Heart left ventricle (tissue), 16 donors: ENCODE results near the gene NT5E. TPM values are rescaled to one million over a fixed set of nuclear protein-coding genes. Genes with fewer than 3 reads are reported as not detected.

Experiments used
- ATAC-seq, 4 donors: fragments of 200-7000 bp; cut with Tn5 transposase; one replicate each; pipeline ENCODE4 v1.9.1; 2020 to 2022; ENCODE audit warnings: moderate library complexity in 4 of 4, mild to moderate bottlenecking in 3 of 4, moderate number of reproducible peaks in 1 of 4
- DNase-seq, 5 donors: peaks; one replicate each; pipeline ENCODE4 v3.0.0-alpha.2; 2020
- H3K27ac ChIP-seq, 12 donors: fragments of 200-600 bp; sonication (generic) in 4 of 12; one replicate each; pipeline versions ENCODE4 v1.5.0 to v1.8.0; 2016 to 2022; ENCODE audit warnings: mild to moderate bottlenecking in 2 of 12
- H3K27me3 ChIP-seq, 9 donors: fragments of 200-600 bp; sonication (generic) in 2 of 9; one replicate each; pipeline versions ENCODE4 v1.5.1 to v1.8.0; 2016 to 2022; ENCODE audit warnings: mild to moderate bottlenecking in 3 of 9
- H3K36me3 ChIP-seq, 9 donors: fragments of 200-600 bp; sonication (generic) in 2 of 9; one replicate each; pipeline versions ENCODE4 v1.5.0 to v1.8.0; 2018 to 2022; ENCODE audit warnings: mild to moderate bottlenecking in 2 of 9
- H3K4me1 ChIP-seq, 12 donors: fragments of 200-600 bp; sonication (generic) in 4 of 12; one replicate each; pipeline versions ENCODE4 v1.5.0 to v1.8.0; 2016 to 2022; ENCODE audit warnings: mild to moderate bottlenecking in 3 of 12
- H3K4me3 ChIP-seq, 12 donors: fragments of 200-600 bp; sonication (generic) in 4 of 12; one replicate each; pipeline versions ENCODE4 v1.5.0 to v1.8.0; 2017 to 2022; ENCODE audit warnings: mild to moderate bottlenecking in 9 of 12, moderate library complexity in 4 of 12
- H3K9me3 ChIP-seq, 12 donors: fragments of 200-600 bp; sonication (generic) in 4 of 12; one replicate each; pipeline versions ENCODE4 v1.5.0 to v1.8.0; 2016 to 2022; ENCODE audit warnings: mild to moderate bottlenecking in 1 of 12
- POLR2A ChIP-seq, 2 donors: fragments of 450-650 bp; IDR thresholded peaks; one replicate each; pipeline ENCODE4 v1.6.1; 2017; ENCODE audit warnings: antibody characterized with exemption in 2 of 2, mild to moderate bottlenecking in 2 of 2, moderate library complexity in 2 of 2
- WGBS, 4 donors: extraction: QIAGEN DNeasy Blood & Tissue Kit in 2 of 4; methylation state at CpG; one replicate each; pipeline versions ENCODE4 v1.1.5 to v1.1.7; 2013 to 2018; 5-methylcytosine and 5-hydroxymethylcytosine counted together
- intact Hi-C, 10 donors: fragments of 100-400 bp; cut with DNase I; formaldehyde crosslinking; loops; one replicate each; pipeline versions ENCODE4 v1.11.1 to v1.14.2; 2022
- polyA plus RNA-seq, 2 donors: library from polyadenylated mRNA; stranded (reverse); fragments of 200-250 nt; gene quantifications; one replicate each; pipeline ENCODE4 v1.2.3, GENCODE V29; 2013
- total RNA-seq, 9 donors: library from RNA; depleted of rRNA in 2 of 9; stranded (reverse); fragments of >200 nt in 2 of 9; fragmentation: NEBNext Ultra II Directional in 3 of 9; extraction: Animal tissue kit (Norgen Biotek cat#: 25700) in 3 of 9; gene quantifications; one replicate each; pipeline versions ENCODE4 v1.1.0 to v1.2.4, GENCODE V29; 2016 to 2023
- TF ChIP-seq, protein P1 (sequence below), 12 donors: fragments of 200-600 bp; sonication (generic) in 4 of 12; IDR thresholded peaks; one replicate each; pipeline versions ENCODE4 v1.5.0 to v1.8.0; 2018 to 2022; ENCODE audit warnings: antibody characterized with exemption in 12 of 12, mild to moderate bottlenecking in 5 of 12
- donor health status: ischemic (EF 13 %, LVEDD 7.1; RV severe dilation, severe dysfunction).
- donor health status: healthy with polysubstance abuse.
- donor health status: DM: no; HTN: yes; CAD: no.
- donor health status: DM: no; HTN: no; CAD: no.
- donor health status: ischemic (EF 25% LVEDD 6.9; RV normal size, moderate dysfunction).
- donor health status: ischemic (EF 25% LVEDD 5.7; RV mildly dilated, moderate dysfunction).
- donor health status: healthy.
- donor health status: DM: yes; HTN: yes; CAD: no.
- donor health status: ischemic (EF 35%, LVEDD 5.7; RV mildly dilated, moderate dysfunction).
- donor health status: nonischemic (EF 11% LVEDD 7.7; RV severe dilation, severe dysfunction).
- donor health status: DM: yes; HTN: yes; CAD: no.
- donor health status: PGD.
- donor health status: ischemic (EF 29% LVEDD 5.4; RV normal size, mild dysfunction).
- donor health status: nonischemic (EF 23%, LVEDD 6.1; RV moderate dilation, normal function).

The NT5E gene
- total and polyA plus RNA-seq, 11 donors, result 0.88 to 11.0 (median 3.8) TPM

DNA sequence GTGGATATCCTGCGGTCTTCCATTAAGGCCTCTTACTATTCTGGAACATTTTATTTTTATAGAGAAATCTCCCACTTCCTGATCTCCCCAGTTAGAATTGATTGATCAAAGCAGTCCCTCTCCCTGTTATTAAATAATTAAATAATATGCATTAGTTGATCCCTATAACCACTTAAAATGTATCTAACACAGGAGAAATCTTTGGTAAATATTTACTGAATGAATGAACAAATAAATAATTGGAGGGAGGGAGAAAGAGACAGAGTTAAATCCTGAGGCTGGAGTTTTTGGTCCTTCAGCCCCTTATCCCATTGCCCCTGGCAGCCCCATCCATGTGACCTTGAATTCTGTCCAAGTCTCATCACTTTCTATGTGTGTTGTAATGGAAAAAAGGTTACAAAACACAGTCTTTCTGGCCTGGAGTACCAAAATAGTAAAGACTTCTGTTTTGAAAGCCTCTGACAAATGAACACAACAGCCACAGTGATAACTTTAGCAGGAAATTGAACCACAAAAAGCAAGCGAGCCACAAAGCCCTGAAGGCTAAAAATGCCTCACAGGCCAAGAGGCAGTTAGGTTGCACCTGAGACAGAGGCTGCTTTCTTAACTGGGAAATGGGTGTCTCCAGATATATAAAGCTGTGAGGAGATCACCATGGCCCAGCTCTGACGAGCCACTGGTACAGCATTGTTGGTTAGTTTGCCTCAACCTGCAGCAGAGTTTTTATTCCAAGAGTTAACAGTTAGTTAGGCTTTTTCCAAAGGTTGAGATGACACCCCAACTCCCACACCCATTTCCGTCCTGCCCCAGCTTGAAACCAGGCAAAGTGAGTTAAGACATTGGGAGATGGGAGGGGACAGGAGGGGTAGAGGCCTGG lies 11.3 kb downstream of the NT5E start:
- Histone ChIP-seq H3K4me1 (peaks cover 0 to 61% (median 22%) of the 10 kb centered on the region in 12 donors), H3K9me3 (no peaks in the 10 kb centered on the region), H3K4me3 (no peak overlapping the region), H3K27me3 (no peaks in the 10 kb centered on the region), H3K27ac (peak overlapping the region in 9 of 12 donors; percentile 20 to 73 (median 60)), H3K36me3 (no peaks in the 10 kb centered on the region)
- intact Hi-C loops, result no loop called here
- TF ChIP-seq, protein P1, sequence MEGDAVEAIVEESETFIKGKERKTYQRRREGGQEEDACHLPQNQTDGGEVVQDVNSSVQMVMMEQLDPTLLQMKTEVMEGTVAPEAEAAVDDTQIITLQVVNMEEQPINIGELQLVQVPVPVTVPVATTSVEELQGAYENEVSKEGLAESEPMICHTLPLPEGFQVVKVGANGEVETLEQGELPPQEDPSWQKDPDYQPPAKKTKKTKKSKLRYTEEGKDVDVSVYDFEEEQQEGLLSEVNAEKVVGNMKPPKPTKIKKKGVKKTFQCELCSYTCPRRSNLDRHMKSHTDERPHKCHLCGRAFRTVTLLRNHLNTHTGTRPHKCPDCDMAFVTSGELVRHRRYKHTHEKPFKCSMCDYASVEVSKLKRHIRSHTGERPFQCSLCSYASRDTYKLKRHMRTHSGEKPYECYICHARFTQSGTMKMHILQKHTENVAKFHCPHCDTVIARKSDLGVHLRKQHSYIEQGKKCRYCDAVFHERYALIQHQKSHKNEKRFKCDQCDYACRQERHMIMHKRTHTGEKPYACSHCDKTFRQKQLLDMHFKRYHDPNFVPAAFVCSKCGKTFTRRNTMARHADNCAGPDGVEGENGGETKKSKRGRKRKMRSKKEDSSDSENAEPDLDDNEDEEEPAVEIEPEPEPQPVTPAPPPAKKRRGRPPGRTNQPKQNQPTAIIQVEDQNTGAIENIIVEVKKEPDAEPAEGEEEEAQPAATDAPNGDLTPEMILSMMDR (IDR thresholded peaks at IDR 0.05), result no peak
- TF ChIP-seq POLR2A (IDR thresholded peaks at IDR 0.05), result no peak
- no peak for DNase-seq
- 45 to 59% (median 55%) methylated on average over 4 of the region's 4 CpGs for WGBS, 4 donors
- ATAC-seq, result peak in 3 of 4 donors; percentile 27 to 45 (median 44)

DNA sequence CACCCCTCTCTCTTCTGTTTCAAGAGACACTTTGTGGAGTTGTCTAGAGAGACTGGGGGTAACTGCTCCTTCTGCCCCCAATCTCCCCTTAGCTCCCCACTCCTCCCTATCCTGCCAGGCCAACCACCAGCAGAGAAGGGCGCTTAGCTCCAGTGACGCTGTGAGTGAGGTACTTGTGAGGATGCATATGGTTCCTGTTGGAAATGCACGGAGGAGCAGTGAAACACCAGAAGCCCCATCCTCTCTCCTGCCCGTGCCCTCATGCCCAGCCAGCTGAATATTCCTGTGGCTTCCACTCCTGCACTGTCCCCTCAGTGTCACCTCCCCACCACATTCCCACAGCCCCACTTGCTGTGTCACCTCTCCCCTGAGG lies 11.9 kb downstream of the NT5E start:
- TF ChIP-seq, protein P1 (IDR thresholded peaks at IDR 0.05), result no peak
- no peak for TF ChIP-seq POLR2A (IDR thresholded peaks at IDR 0.05)
- no peak for DNase-seq
- intact Hi-C loops, result no loop called here
- H3K27ac ChIP-seq, result peak overlapping the region in 8 of 12 donors; percentile 20 to 73 (median 61)
- H3K9me3 ChIP-seq, result no peaks in the 10 kb centered on the region
- H3K36me3 ChIP-seq, result no peaks in the 10 kb centered on the region
- H3K4me1 ChIP-seq, result peaks cover 0 to 61% (median 22%) of the 10 kb centered on the region in 12 donors
- no peak for ATAC-seq
- H3K27me3 ChIP-seq, result no peaks in the 10 kb centered on the region
- H3K4me3 ChIP-seq, result no peak overlapping the region
- 54 to 71% (median 62%) methylated on average over 4 of the region's 4 CpGs for WGBS, 4 donors

- no peak for TF ChIP-seq POLR2A (IDR thresholded peaks at IDR 0.05)
- TF ChIP-seq, protein P1 (IDR thresholded peaks at IDR 0.05), result no peak
- Histone ChIP-seq H3K9me3 (no peaks in the 10 kb centered on the region), H3K4me3 (no peak overlapping the region), H3K36me3 (peaks cover 0 to 8% (median 0%) of the 10 kb centered on the region in 9 donors), H3K4me1 (peaks cover 0 to 61% (median 22%) of the 10 kb centered on the region in 12 donors), H3K27ac (peak overlapping the region in 1 of 12 donors; percentile 60), H3K27me3 (no peaks in the 10 kb centered on the region)
- DNase-seq, result no peak
- no peak for ATAC-seq
- 69 to 94% (median 84%) methylated on average over 2 of the region's 2 CpGs for WGBS, 4 donors
- intact Hi-C loops, result no loop called here
Observed at GRCh38 chr6:85462673-85463072, 12.8 kb downstream of the NT5E start.

DNA sequence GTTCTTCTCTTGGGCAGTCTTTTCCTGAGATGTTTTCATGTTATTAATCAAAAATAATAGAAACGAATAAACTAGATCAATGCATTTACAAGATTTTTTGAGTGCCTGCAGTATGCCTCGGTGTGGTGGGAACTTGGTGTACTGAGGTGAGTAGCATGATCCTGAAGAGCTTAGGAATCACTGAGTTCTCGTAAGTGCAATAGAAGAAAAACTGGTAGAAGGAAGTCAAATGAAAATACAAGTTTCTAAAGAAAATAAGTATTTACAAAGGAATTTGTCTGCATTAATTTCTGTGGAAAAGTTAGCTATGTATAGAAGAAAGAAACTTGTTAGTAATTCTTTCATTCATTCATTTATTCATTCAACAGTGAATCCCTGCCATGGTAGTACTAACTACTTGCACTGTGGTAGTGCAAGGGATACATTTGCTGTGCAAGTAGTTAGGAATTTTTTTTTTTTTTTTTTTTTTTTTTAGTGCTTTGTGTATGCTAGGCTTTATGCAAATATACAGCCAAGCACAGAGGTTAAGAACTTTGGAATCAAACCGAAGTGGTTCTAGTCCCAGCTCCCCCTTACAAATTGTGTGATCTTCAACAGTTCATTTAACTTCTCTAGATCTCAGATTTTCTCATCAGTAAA lies 13.9 kb downstream of the NT5E start:
- Histone ChIP-seq H3K4me3 (no peak overlapping the region), H3K9me3 (no peaks in the 10 kb centered on the region), H3K4me1 (peaks cover 0 to 54% (median 20%) of the 10 kb centered on the region in 12 donors), H3K27ac (no peak overlapping the region), H3K27me3 (no peaks in the 10 kb centered on the region), H3K36me3 (peaks cover 0 to 15% (median 0%) of the 10 kb centered on the region in 9 donors)
- ATAC-seq (no peak), DNase-seq (no peak)
- intact Hi-C loops, result no loop called here
- TF ChIP-seq, protein P1 (IDR thresholded peaks at IDR 0.05), result no peak
- no peak for TF ChIP-seq POLR2A (IDR thresholded peaks at IDR 0.05)
- WGBS, 4 donors, result 79 to 86% (median 85%) methylated on average over 4 of the region's 4 CpGs
